Skeletal muscle cell (primary cell): ENCODE measurements around the gene TEAD4.

ENCODE experiments used
- DNase-seq: peaks from one replicate; pipeline ENCODE4 v3.0.0-alpha.2; 2010; ENCODE audit warnings: low read depth
- H3K4me3 ChIP-seq: 2 replicates; pipeline ENCODE4 v1.5.1; 2011; ENCODE audit warnings: low read depth, mild to moderate bottlenecking, control low read depth, low read length, moderate library complexity

TEAD4 gene

DNA sequence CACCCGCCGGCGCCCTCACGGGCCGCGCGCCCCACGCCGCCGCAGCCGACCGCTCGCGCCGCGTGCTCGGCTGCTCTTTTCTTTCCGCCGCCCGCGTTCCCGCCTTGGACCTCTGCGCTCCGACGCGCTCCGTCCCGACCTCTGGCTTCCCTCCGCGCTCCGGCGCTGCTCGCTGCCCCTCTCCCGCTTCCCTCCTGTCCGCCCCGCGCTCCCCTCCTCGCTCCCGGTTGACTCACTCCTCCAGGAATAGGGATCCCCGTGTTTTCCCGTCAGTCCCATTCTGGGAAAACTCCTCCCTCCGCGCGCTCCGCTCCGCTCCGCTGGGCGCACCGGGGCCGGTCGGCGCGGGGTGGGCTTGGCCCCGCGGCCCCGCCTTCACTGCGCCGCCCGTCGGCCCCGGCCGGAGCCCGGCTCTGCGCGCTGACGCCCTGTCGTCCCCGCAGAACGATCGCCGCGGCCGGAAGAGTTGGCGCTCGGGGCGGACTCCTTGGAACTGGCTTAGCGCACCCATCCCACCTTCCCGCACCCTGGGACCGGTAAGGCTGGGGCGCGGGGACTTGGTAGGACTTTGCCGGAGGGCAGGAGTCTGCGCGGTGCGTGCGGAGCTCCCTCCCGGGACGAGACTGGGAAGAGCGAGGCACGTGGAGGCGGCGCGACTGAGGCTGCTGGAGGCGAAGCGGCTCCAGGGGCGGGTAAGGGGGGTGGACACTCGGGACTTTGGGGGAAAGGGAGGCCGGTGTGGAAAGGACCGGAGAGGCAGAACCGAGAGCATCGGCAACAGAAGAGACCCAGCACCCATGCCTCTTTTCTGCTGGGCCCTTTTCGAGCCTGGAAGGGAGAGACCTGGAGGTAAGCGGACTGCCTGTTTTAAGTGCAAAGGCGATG is 550 bp downstream of the TEAD4 start:
- peak overlapping the region; percentile 75 for H3K4me3 ChIP-seq
- DNase-seq: no peak

DNA sequence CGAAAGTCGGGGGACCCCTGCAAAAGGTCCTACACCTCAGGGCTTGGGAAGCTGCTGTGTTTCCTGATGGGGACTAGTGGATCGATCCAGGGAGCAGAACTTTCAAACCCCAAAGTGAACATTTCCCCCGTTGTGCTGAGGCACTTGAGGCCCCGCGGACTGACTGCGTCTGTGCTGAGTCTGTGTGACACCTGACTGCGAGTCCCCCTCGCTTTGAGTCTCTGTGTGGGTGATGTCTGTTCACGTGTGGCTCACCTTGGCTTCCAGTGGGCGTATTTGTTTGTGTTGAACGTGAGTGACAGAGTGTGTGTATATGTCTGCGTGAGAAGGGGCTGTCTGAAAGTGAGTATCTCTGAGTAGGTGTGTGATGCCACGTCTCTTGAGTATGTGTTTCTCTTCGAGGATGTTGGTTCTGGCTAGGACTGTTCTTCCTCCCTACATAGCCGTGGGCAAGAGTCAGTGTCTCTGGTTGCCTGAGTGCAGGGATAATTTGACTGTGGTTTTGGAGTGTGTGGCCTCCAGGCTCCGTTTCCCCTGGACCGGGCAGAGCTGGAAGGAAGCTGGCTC is 1.3 kb downstream of the TEAD4 start:
- no peak for DNase-seq
- H3K4me3 ChIP-seq: peak overlapping the region; percentile 75

DNA sequence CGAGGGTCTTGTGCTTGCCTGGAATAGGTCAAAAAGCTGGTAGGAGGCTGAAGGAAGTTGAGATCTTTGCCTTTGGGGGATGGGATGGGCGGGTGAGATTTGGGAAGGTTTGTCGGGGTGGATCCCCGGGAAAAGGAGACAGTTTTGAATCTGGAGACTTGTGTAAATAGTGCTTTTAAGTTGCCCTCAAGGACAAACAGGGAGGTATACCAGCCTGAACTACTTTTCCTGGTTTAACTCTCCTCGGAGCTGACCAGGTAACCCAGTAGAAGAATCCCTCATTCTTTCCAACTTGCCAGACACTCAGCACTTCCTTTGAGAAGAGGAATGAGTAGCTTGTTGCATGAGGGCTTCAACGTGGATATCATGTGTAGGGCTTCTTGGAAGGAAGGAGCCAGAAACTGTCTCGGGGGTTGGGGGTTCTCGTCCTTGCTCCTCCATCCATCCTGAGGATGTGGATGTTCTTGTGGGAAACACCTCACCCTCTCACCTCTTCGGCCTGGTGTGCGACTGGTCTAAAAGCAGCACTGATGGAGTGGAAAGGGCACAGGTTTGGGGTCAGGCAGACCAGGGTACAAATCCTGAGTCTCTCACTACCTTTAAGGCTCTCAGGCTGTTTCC is 1.9 kb downstream of the TEAD4 start:
- DNase-seq: no peak
- H3K4me3 ChIP-seq: peak overlapping the region; percentile 75

DNA sequence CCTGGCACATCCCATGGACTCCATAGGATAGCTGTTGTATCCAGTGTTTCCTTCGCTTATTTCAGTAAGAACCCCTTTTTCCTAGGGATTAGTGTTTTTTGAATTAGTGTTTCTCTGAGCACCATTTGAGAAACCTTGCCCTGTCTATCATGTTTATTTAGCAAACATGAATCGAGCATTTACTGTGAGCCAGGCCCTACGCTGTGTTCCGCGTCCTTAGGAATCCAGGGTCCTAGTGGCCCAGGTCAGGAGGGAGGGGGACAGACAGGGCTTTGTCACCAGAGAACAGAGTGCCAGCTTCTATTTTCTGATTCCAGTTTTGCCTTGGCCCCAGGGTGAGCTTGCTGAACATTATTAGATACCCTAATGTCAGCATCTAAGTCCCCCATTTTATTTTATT is 2.5 kb downstream of the TEAD4 start:
- H3K4me3 ChIP-seq: peak overlapping the region; percentile 75
- DNase-seq: no peak

DNA sequence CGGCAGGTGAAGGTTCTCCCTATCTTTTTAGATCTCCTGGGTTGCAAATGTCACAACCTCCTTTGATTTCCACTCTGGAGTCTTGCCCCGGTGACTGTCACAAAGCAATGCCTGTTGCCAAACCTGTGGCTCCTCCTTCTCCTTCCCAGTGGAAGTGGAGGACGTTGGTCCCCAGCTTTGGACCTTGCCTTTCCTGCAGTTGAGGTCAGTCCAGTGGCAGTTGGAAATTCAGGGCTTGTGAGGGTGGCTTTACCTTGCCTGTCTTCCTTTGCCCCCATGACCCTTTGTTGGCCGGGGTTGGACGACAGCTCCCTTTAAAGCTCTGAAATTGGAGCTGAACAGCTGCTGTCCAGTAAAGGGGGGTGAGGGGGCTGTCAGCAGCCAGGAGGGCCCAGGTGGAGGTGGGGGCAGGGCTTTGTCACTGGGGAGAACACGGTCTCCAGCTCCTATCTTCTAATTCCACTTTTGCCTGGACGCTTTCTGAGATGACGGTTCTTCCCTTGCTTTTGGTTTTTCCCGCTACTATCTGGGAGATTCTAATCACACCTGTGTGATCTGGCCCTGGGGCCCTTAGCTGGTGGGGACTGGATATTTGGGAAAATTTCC is 4.1 kb downstream of the TEAD4 start:
- H3K4me3 ChIP-seq: no peak overlapping the region
- DNase-seq: no peak

DNA sequence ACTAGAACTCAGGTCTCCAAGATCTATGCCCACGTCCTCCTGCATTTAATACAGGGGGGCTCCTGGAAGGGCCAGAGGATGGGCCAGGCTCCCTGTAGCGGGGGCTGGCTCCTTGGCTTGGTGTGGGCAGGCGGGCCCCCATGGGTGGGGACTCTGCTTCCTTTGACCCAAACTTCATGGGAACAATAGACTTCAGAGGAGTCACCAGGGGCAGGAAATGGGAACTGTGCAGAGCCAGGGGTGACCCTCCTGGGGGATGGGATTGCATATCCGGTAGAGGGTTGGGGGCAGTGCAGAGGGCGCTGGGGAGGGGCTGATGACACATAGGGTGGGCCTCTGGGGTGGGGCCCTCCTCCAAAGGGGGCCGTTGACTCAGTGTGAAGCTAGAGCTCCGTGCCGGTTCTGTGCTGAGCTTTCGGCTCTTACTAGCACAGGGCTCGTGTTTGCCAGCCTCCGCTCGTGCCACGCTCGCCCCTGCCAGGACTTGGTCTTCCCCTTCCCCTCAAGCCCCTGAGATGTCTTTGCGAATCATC is 4.6 kb downstream of the TEAD4 start:
- no peak overlapping the region for H3K4me3 ChIP-seq
- DNase-seq: no peak

DNA sequence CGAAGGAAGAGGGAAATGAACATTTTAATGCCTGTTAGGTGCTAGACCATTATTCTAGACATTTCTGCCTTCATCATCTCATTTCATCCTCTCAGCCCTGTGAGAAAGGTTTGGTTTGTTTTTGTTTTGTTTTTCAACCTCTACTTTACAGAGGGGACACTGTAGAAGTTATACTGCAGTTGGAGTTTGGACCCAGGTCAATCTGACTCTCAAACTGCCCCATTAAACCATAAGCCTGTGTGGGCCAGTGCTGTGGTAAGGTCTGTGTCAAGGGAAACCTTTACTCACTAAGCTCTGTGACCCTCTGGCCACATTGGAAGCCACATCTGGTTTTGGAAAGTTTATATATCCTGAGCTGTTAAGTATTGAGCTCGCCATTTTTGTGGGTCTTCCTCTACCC is 8.5 kb downstream of the TEAD4 start:
- no peak overlapping the region for H3K4me3 ChIP-seq
- no peak for DNase-seq

DNA sequence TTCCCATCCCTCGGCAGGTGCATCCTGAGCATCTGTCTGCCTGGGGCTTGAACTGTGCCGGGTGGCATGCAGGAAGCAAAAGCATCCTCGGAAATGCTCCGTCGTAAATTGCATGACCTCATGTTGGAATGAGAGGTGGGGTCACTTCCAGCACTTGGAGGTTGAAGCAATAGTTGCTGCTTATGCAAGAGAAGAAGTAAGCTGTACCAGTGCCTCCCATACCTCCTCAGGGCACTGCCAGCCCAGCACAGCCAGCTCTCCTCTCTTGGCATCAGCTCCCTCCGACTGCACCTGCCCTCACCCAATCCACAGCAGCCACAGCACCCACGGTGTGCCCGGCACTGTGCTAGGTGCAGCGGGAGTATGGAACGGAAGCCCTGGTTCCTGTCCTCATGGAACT is 11.5 kb downstream of the TEAD4 start:
- DNase-seq: no peak

DNA sequence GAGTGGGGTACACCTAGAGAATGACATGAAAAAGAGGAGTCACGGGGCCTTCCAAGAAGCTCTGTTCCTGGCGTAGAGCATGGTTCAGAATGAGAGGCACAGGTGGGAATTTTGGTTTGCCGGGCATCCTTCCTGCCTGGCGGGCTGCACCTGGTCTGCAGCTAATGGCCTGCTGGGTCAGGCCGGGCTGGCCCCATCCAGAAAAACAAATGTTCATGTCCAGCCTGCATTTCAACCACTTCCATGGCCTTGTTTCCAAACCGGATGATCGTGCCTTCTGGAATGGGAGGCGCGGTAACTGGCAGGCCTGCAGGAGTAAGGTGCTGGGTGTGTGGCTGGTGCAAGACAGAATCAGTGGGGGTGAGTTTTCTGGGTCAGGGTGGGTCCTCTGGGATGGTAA is 14.4 kb downstream of the TEAD4 start:
- DNase-seq: no peak

More for the DNA sequence above, 11.5 kb downstream of the TEAD4 start:
- no peak overlapping the region for H3K4me3 ChIP-seq

DNA sequence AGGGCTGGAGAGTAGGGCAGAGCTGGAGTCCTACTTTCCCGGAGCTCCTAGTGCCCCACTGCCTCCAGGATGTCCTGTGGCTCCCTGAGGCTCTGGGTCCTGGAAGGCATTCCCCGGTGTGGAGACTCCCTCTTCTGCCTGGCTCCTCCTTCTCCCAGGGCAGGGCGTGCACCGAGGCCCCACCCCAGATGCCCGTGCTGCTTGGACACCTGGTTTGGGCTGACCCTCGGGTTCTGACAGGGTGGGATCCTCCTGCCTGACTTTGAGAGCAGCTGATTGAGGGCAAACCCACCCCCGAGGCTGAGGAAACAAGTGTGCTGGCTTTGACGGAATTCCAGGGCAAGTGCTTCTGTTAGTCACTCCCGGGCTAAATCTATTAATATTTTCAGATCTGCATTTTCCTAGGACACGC is 15.4 kb downstream of the TEAD4 start:
- no peak overlapping the region for H3K4me3 ChIP-seq
- no peak for DNase-seq

More for the DNA sequence above, 14.4 kb downstream of the TEAD4 start:
- no peak overlapping the region for H3K4me3 ChIP-seq

DNA sequence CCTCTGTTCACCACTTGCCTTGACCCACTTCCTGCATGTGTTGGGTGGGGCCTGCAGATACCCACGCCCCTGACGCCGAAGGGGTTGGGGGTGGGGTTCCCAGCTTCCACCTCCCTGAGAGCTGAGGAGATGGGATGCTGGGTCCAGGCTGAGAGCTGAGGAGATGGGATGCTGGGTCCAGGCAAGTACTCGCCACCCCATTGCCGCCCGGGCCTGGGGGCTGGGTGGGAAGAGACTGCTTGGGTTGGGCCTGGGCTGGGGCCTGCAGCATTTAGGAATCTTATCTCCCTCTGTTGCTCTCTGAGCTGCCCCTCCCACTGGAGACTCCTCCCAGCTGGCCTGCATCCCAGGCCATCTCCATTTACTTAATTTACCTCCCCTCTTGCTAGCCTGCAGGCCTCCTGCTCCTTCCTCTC is 17.4 kb downstream of the TEAD4 start:
- DNase-seq: no peak
- H3K4me3 ChIP-seq: no peak overlapping the region

DNA sequence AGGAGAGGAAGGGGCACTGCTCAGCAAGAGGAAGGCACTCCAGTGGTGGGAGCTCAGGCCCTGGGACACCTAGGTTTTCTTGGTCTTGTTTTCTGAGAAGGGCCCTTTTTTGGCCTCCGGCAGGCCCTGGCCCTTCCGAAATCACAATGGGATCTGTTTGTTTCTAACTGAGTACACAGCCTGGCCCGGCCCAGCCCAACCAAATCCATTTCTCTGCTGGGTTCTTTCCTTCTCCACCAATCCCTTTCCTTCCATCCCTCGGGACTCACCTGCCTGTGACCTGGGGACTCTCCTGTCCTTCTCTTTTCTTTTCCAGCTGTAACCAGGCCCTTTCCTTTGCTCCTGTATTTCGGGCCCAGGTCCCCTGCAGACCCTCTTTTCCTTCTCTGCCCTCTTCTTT is 18.6 kb downstream of the TEAD4 start:
- DNase-seq: no peak
- H3K4me3 ChIP-seq: no peak overlapping the region

DNA sequence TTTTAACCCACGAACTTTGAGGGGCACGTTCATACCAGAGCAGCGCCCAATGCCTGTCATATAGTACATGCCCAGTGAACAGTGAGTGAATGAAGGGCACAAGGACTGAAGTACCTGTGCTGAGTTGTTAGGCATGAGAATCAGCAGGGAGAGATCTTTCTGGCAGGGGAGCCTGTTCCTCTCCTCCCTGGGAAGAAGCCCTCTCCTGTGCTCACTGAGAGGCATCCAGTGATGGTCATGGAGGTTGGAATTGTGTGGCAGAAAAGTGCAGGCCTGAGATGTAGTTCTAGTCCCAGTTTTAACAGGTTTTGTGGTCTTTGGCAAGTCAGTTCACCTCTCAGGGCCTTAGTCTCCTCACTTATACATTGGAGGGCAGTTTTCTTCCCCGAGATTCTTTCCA is 20.6 kb downstream of the TEAD4 start:
- no peak for DNase-seq
- no peak overlapping the region for H3K4me3 ChIP-seq

DNA sequence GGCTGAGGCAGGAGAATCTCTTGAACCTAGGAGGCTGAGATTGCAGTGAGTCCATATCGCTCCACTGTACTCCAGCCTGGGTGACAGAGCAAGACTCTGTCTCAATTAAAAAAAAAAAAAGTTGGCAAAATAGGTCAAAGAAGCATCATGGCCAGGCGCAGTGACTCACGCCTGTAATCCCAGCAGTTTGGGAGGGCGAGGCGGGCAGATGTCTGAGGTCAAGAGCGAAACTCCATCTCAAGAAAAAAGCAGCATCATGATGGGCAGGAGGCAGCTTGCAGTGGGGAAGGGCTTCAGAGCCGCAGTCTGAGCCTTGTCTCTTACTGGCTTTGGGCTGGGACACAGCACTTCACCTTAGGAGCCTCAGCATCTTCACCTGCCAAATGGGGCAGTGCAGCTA is 21.4 kb downstream of the TEAD4 start:
- no peak for DNase-seq
- H3K4me3 ChIP-seq: no peak overlapping the region

DNA sequence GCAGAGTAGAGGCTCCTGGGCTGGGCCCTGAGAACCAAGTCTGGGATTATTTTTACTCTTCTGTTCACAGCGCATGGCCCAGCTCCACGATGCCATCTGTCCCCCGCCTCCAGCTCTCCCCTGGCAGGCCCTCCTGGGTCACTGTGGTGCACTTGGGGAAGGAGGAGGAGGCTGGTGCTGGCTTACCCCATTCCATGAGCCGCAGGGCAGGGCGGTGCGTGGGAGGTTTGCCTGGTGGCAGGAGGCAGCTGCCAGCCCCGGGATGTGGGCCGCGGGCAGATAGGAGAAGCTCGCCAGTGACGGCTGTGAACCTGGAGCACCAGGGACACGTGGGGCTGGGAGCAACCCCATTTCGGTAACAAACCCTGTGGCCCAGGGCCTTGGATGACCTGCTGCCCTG is 23.2 kb downstream of the TEAD4 start:
- DNase-seq: no peak

DNA sequence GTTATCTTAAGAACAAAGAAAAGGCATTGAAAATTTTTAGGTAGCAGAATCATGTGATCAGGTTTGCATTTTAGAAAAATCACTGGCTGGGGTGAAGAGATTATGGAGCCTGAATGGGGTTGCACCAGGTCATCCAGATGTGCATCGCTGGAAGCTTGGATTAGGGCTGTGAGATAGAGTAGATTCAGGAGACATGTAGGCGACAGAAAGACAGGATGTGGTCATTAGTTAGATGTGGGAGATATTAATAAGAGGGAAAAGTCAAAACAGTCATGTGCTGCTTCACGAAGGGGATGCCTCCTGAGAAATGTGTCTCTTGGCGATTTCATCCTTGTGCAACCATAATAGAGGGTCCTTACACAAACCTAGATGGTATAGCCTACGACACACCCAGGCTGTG is 25.1 kb downstream of the TEAD4 start:
- H3K4me3 ChIP-seq: no peak overlapping the region
- no peak for DNase-seq

More for the DNA sequence above, 23.2 kb downstream of the TEAD4 start:
- no peak overlapping the region for H3K4me3 ChIP-seq

DNA sequence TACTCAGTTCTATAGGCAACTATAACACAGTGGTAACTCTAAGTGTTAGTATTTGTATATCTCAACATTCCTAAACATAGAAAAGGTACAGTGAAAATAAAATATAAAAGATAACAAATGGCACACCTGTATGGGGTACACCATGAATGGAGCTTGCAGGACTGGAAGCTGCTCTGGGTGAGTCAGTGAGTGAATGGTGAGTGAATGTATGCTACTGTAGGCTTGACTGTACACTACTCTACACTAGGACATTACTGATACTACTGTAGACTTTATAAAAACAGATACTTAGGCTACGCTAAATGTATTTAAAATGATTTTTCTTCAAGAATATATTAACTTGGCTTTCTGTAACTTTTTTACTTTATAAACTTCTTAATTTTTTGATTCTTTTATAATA is 25.5 kb downstream of the TEAD4 start:
- H3K4me3 ChIP-seq: no peak overlapping the region
- DNase-seq: no peak

DNA sequence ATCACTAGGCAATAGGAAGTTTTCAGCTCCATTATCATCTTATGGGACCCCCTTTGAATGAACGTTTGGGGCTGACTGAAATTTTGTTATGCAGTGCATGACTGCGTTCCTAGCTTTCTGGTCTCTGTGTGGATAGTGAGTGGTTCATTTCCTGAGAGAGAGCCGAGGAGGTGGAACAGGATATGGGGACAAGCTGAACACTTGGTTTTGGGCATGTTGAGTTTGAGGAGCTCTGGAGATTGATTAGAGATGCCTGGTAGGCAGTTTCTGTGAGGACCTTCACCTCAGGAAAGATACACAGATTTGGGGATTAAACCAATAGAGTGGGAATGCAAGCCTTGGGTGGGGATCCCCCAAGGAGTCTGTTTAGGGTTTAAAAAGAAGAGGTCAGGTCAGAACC is 27.7 kb downstream of the TEAD4 start:
- DNase-seq: no peak
- no peak overlapping the region for H3K4me3 ChIP-seq

DNA sequence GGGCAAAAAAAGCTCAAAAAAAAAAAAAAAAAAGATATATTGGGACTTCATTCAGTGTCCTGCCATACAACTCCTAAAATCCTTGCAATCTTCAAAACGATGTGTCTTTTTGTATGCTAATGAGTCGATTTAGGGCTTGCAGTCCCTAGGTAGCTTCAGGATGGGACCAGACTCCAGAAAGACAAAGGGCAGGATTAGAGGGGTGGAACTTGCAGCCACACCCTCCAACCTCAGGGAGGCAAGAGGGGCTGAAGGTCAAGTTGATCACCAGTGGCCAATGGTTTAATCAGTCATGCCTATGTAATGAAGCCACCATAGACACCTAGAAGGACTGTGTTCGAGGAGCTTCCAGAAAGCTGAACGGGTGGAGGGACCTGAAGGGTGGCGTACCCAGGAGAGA is 29.3 kb downstream of the TEAD4 start:
- DNase-seq: no peak
- H3K4me3 ChIP-seq: no peak overlapping the region

DNA sequence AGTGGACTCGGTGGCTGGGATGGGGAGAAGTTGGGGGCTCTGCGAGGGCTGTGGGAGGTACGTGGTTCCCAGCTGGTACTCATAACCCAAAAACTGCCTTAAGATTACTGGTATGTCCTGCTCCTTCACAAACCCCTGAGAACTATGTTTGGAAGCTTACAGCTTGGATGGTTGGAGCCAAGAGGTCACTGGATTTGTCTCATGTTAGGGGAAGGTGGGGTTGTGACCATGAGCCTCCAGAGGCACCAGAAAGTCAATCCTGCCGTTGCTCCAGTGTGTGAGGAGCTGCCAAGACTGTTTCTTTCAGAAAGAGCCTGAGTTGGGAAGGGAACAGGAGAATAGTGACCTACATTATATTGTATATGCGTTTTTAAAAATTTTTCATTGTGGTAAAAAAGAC is 33.5 kb downstream of the TEAD4 start:
- no peak overlapping the region for H3K4me3 ChIP-seq
- no peak for DNase-seq
